Neural progenitor cell (in vitro differentiated cells): ENCODE data around the gene PLCG1. TPM values are rescaled to one million over a fixed set of nuclear protein-coding genes. Genes with fewer than 3 reads are reported as not detected.

Source experiments
- DNase-seq: peaks from one replicate; pipeline ENCODE4 v3.0.0-alpha.2; 2016; ENCODE audit warnings: low spot score
- H2AFZ ChIP-seq: fragments of 200-600 bp; sonication (generic); replicated peaks from 2 replicates; pipeline ENCODE4 v1.6.1; 2016; ENCODE audit warnings: antibody characterized with exemption
- H3F3A ChIP-seq: fragments of 200-600 bp; sonication (generic); 2 replicates; pipeline ENCODE4 v1.6.1; 2016; ENCODE audit warnings: antibody characterized with exemption, low read depth
- H3K27ac ChIP-seq: fragments of 200-600 bp; sonication (generic); 2 replicates; pipeline ENCODE4 v1.5.1; 2016; ENCODE audit warnings: mild to moderate bottlenecking
- H3K27me3 ChIP-seq: fragments of 200-600 bp; sonication (generic); 2 replicates; pipeline ENCODE4 v1.6.1; 2016; ENCODE audit warnings: mild to moderate bottlenecking, moderate library complexity
- H3K36me3 ChIP-seq: fragments of 200-600 bp; sonication (generic); 2 replicates; pipeline ENCODE4 v1.5.1; 2016
- H3K4me1 ChIP-seq: fragments of 200-600 bp; sonication (generic); 2 replicates; pipeline ENCODE4 v1.6.1; 2016; ENCODE audit warnings: mixed run types
- H3K4me2 ChIP-seq: fragments of 200-600 bp; sonication (generic); 2 replicates; pipeline ENCODE4 v1.6.1; 2016
- H3K4me3 ChIP-seq: fragments of 200-600 bp; sonication (generic); 2 replicates; pipeline ENCODE4 v1.5.1; 2016
- H3K79me2 ChIP-seq: fragments of 200-600 bp; sonication (generic); 2 replicates; pipeline ENCODE4 v1.6.1; 2016; ENCODE audit warnings: low read depth
- H3K9ac ChIP-seq: fragments of 200-600 bp; sonication (generic); 2 replicates; pipeline ENCODE4 v1.6.1; 2016
- H3K9me3 ChIP-seq: fragments of 200-600 bp; sonication (generic); 2 replicates; pipeline ENCODE4 v1.5.1; 2016; ENCODE audit warnings: low read depth
- H4K20me1 ChIP-seq: fragments of 200-600 bp; sonication (generic); 2 replicates; pipeline ENCODE4 v1.6.1; 2016; ENCODE audit warnings: low read depth
- H3K27ac Mint-ChIP-seq: 3 replicates; pipeline ENCODE4 v1.8.0; 2021; ENCODE audit warnings: mixed read lengths
- H3K27me3 Mint-ChIP-seq: 2 replicates; pipeline ENCODE4 v1.8.0; 2022; ENCODE audit warnings: low read depth, mild to moderate bottlenecking, inconsistent platforms, moderate library complexity, mixed read lengths; ENCODE audit not compliant: insufficient read depth
- H3K36me3 Mint-ChIP-seq: 3 replicates; pipeline ENCODE4 v1.8.0; 2021; ENCODE audit warnings: mixed read lengths
- H3K4me1 Mint-ChIP-seq: 3 replicates; pipeline ENCODE4 v1.8.0; 2021; ENCODE audit warnings: mixed read lengths
- H3K4me3 Mint-ChIP-seq: 3 replicates; pipeline ENCODE4 v1.8.0; 2021; ENCODE audit warnings: mild to moderate bottlenecking, moderate library complexity, mixed read lengths
- H3K9me3 Mint-ChIP-seq: 3 replicates; pipeline ENCODE4 v1.8.0; 2020; ENCODE audit warnings: mixed read lengths
- CTCF ChIP-seq: fragments of 200-600 bp; sonication (generic); IDR thresholded peaks from 2 replicates; pipeline ENCODE4 v1.5.1; 2017; ENCODE audit warnings: antibody characterized with exemption, mild to moderate bottlenecking
- EZH2 ChIP-seq: fragments of 200-600 bp; sonication (generic); IDR thresholded peaks from 2 replicates; pipeline ENCODE4 v1.6.1; 2017; ENCODE audit warnings: antibody characterized with exemption, mild to moderate bottlenecking, moderate library complexity
- EZH2phosphoT487 ChIP-seq: fragments of 200-600 bp; sonication (generic); IDR thresholded peaks from 2 replicates; pipeline ENCODE4 v1.6.1; 2017; ENCODE audit warnings: antibody characterized with exemption
- total RNA-seq: library from RNA; depleted of rRNA; stranded (reverse); fragments of >200 nt; gene quantifications from 2 replicates; pipeline ENCODE4 v1.2.3, GENCODE V29; 2015; ENCODE audit warnings: low replicate concordance

PLCG1 gene
- total RNA-seq, 1 donor from 2014 or later = 146 TPM

- H3K36me3 Mint-ChIP-seq = peaks cover 14% of the 10 kb centered on the region
- peak overlapping the region; percentile 37 for H3K9ac ChIP-seq
- H3K9me3 ChIP-seq = no peaks in the 10 kb centered on the region
- H3K4me2 ChIP-seq = no peak overlapping the region
- H3K27me3 Mint-ChIP-seq = peaks cover 8% of the 10 kb centered on the region
- peaks cover 29% of the 10 kb centered on the region for H3K4me1 Mint-ChIP-seq
- H2AFZ ChIP-seq = no peak overlapping the region
- H3F3A ChIP-seq = no peaks in the 10 kb centered on the region
- TF ChIP-seq CTCF = no peak
- DNase-seq = no peak
- H3K27ac Mint-ChIP-seq = no peak overlapping the region
- no peaks in the 10 kb centered on the region for H3K36me3 ChIP-seq
- no peak overlapping the region for H3K4me3 ChIP-seq
- H3K4me1 ChIP-seq = no peaks in the 10 kb centered on the region
- H3K27me3 ChIP-seq = no peaks in the 10 kb centered on the region
- peaks cover 100% of the 10 kb centered on the region for H3K79me2 ChIP-seq
- H3K27ac ChIP-seq = no peak overlapping the region
- no peak overlapping the region for H3K4me3 Mint-ChIP-seq
- H3K9me3 Mint-ChIP-seq = no peaks in the 10 kb centered on the region
- H4K20me1 ChIP-seq = peaks cover 100% of the 10 kb centered on the region
These were observed 17.3 kb downstream of the PLCG1 start for GRCh38 chr20:41154436-41155176.

GRCh38 chr20:41155261-41155660, 17.9 kb downstream of the PLCG1 start:
- no peak for DNase-seq
- H3K9me3 ChIP-seq = no peaks in the 10 kb centered on the region
- Mint-ChIP-seq H3K36me3 (peaks cover 18% of the 10 kb centered on the region), H3K4me3 (no peak overlapping the region), H3K9me3 (no peaks in the 10 kb centered on the region), H3K4me1 (peaks cover 29% of the 10 kb centered on the region), H3K27ac (no peak overlapping the region), H3K27me3 (peaks cover 8% of the 10 kb centered on the region)
- H3F3A ChIP-seq = no peaks in the 10 kb centered on the region
- H3K9ac ChIP-seq = no peak overlapping the region
- H3K36me3 ChIP-seq = no peaks in the 10 kb centered on the region
- H3K4me1 ChIP-seq = no peaks in the 10 kb centered on the region
- H3K4me2 ChIP-seq = no peak overlapping the region
- H2AFZ ChIP-seq = no peak overlapping the region
- no peak overlapping the region for H3K4me3 ChIP-seq
- peaks cover 100% of the 10 kb centered on the region for H4K20me1 ChIP-seq
- H3K27me3 ChIP-seq = no peaks in the 10 kb centered on the region
- no peak overlapping the region for H3K27ac ChIP-seq
- no peak for TF ChIP-seq CTCF
- no peak for TF ChIP-seq EZH2phosphoT487
- no peak for TF ChIP-seq EZH2
- H3K79me2 ChIP-seq = peaks cover 98% of the 10 kb centered on the region

- no peak overlapping the region for H3K27ac ChIP-seq
- H3K4me3 ChIP-seq = no peak overlapping the region
- no peaks in the 10 kb centered on the region for H3K36me3 ChIP-seq
- no peak overlapping the region for H3K4me3 Mint-ChIP-seq
- peaks cover 23% of the 10 kb centered on the region for H3K4me1 Mint-ChIP-seq
- H3K36me3 Mint-ChIP-seq = peaks cover 28% of the 10 kb centered on the region
- H3K4me2 ChIP-seq = no peak overlapping the region
- no peaks in the 10 kb centered on the region for H3K9me3 Mint-ChIP-seq
- no peaks in the 10 kb centered on the region for H3K27me3 ChIP-seq
- peak overlapping the region; percentile 22 for H3K9ac ChIP-seq
- H3K9me3 ChIP-seq = no peaks in the 10 kb centered on the region
- H3K27me3 Mint-ChIP-seq = peaks cover 2% of the 10 kb centered on the region
- no peaks in the 10 kb centered on the region for H3K4me1 ChIP-seq
- H3K79me2 ChIP-seq = peaks cover 69% of the 10 kb centered on the region
- no peaks in the 10 kb centered on the region for H3F3A ChIP-seq
- no peak for DNase-seq
- no peak overlapping the region for H3K27ac Mint-ChIP-seq
- peaks cover 87% of the 10 kb centered on the region for H4K20me1 ChIP-seq
- no peak overlapping the region for H2AFZ ChIP-seq
- no peak for TF ChIP-seq CTCF
- TF ChIP-seq EZH2phosphoT487 = no peak
- no peak for TF ChIP-seq EZH2
These were observed 20.8 kb downstream of the PLCG1 start for GRCh38 chr20:41158082-41158625.
